Fibroblast of lung (primary cell): ENCODE measurements around the gene ARPC2. TPM values are rescaled to one million over a fixed set of nuclear protein-coding genes. Genes with fewer than 3 reads are reported as not detected.
A peak's percentile ranks its signal among the peaks of the same experiment; 100 is the strongest.

Experiments used
- DNase-seq, 2 donors: peaks; one replicate each; pipeline versions ENCODE4 v3.0.0 to v3.0.0-alpha.2; 2010; ENCODE audit warnings: low read depth in 2 of 2
- H2AFZ ChIP-seq: 2 replicates; pipeline ENCODE4 v1.5.1; 2012; ENCODE audit warnings: low read length, control low read depth, inconsistent platforms
- H3K27ac ChIP-seq: 2 replicates; pipeline ENCODE4 v1.5.1; 2011; ENCODE audit warnings: low read length, control low read depth; ENCODE audit not compliant: insufficient read depth
- H3K27me3 ChIP-seq: 2 replicates; pipeline ENCODE4 v1.5.1; 2011; ENCODE audit warnings: mild to moderate bottlenecking, low read length; ENCODE audit not compliant: control insufficient read depth, insufficient read depth
- H3K36me3 ChIP-seq: 2 replicates; pipeline ENCODE4 v1.5.1; 2011; ENCODE audit warnings: low read length; ENCODE audit not compliant: control insufficient read depth, insufficient read depth
- H3K4me1 ChIP-seq: 2 replicates; pipeline ENCODE4 v1.5.1; 2011; ENCODE audit warnings: low read length; ENCODE audit not compliant: control insufficient read depth, insufficient read depth; ENCODE audit errors: extremely low read depth
- H3K4me2 ChIP-seq: 2 replicates; pipeline ENCODE4 v1.5.1; 2011; ENCODE audit warnings: low read length, control low read depth; ENCODE audit not compliant: insufficient read depth; ENCODE audit errors: extremely low read depth
- H3K4me3 ChIP-seq, 4 experiments: fragments of 200-600 bp in 1 of 4; sonication (generic) in 1 of 4; replicated peaks in 1 of 4; 2 replicates each; pipeline ENCODE4 v1.5.1; 2011 to 2016; ENCODE audit warnings: low read length in 4 of 4, low read depth in 3 of 4, mild to moderate bottlenecking in 3 of 4, control low read depth in 2 of 4, inconsistent platforms in 1 of 4, mixed read lengths in 1 of 4; ENCODE audit not compliant: insufficient read depth in 1 of 4; ENCODE audit errors: control extremely low read depth in 1 of 4
- H3K79me2 ChIP-seq: 2 replicates; pipeline ENCODE4 v1.5.1; 2012; ENCODE audit warnings: mild to moderate bottlenecking, low read length, inconsistent platforms; ENCODE audit not compliant: control insufficient read depth, insufficient read depth
- H3K9ac ChIP-seq: 2 replicates; pipeline ENCODE4 v1.5.1; 2011; ENCODE audit warnings: mild to moderate bottlenecking, low read length, control low read depth; ENCODE audit not compliant: insufficient read depth
- H3K9me3 ChIP-seq: 2 replicates; pipeline ENCODE4 v1.5.1; 2012; ENCODE audit warnings: low read depth, low read length; ENCODE audit not compliant: control insufficient read depth, insufficient read depth
- H4K20me1 ChIP-seq: 2 replicates; pipeline ENCODE4 v1.5.1; 2011; ENCODE audit warnings: low read length; ENCODE audit not compliant: control insufficient read depth, insufficient read depth; ENCODE audit errors: extremely low read depth
- EZH2 ChIP-seq: IDR thresholded peaks from 2 replicates; pipeline ENCODE4 v1.5.1; 2012; ENCODE audit warnings: low read length, control low read depth, mild to moderate bottlenecking; ENCODE audit errors: missing control alignments
- polyA plus RNA-seq, 2 donors: library from polyadenylated mRNA; depleted of rRNA in 1 of 2; stranded (reverse) in 1 of 2; unstranded in 1 of 2; fragments of >200 nt; gene quantifications; 2 replicates each; pipeline ENCODE4 v1.2.1, GENCODE V29; 2011 to 2012; ENCODE audit warnings: missing spikeins in 1 of 2
- total RNA-seq: library from RNA; depleted of rRNA; stranded (reverse); fragments of >200 nt; gene quantifications from 2 replicates; pipeline ENCODE4 v1.2.1, GENCODE V29; 2014
- TF ChIP-seq, protein P1 (sequence below), 2 donors: IDR thresholded peaks in 1 of 2; conservative IDR thresholded peaks in 1 of 2; 1 replicate in 1 of 2; 2 replicates in 1 of 2; pipeline ENCODE4 v1.5.1; 2011 to 2012; ENCODE audit warnings: low read length in 2 of 2, control low read depth in 1 of 2, inconsistent platforms in 1 of 2, low read depth in 1 of 2, mild to moderate bottlenecking in 1 of 2

ARPC2 gene
- total and polyA plus RNA-seq, 2 donors (not counting 1 experiment from before 2014, with no cell fraction given) = 199 to 893 TPM

DNA sequence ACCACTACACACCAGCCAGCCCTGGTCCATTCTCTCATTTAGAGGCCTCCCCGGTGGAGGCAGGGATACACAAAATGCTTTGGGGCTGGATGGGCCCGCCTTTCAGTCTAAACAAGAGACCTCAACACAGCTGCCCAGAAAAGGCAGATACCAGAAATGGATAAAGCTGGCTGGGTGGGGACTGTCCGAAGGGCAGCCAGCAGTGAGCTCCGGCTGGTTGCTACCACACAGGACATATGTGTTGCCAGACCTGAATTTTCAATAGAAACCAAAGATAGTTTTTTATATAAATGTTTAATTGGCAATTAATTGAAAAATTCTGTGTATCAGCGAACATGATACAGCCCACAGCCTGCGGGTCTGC, 45.2 kb downstream of the ARPC2 start:
- Histone ChIP-seq H3K79me2 (no peaks in the 10 kb centered on the region), H3K9me3 (no peaks in the 10 kb centered on the region), H3K9ac (no peak overlapping the region), H3K27ac (no peak overlapping the region), H3K36me3 (peaks cover 11% of the 10 kb centered on the region), H3K4me3 (no peak overlapping the region), H3K27me3 (no peaks in the 10 kb centered on the region), H3K4me1 (peaks cover 8% of the 10 kb centered on the region), H2AFZ (no peak overlapping the region), H3K4me2 (no peak overlapping the region), H4K20me1 (no peaks in the 10 kb centered on the region)
- TF ChIP-seq EZH2 = no peak
- TF ChIP-seq, protein P1, sequence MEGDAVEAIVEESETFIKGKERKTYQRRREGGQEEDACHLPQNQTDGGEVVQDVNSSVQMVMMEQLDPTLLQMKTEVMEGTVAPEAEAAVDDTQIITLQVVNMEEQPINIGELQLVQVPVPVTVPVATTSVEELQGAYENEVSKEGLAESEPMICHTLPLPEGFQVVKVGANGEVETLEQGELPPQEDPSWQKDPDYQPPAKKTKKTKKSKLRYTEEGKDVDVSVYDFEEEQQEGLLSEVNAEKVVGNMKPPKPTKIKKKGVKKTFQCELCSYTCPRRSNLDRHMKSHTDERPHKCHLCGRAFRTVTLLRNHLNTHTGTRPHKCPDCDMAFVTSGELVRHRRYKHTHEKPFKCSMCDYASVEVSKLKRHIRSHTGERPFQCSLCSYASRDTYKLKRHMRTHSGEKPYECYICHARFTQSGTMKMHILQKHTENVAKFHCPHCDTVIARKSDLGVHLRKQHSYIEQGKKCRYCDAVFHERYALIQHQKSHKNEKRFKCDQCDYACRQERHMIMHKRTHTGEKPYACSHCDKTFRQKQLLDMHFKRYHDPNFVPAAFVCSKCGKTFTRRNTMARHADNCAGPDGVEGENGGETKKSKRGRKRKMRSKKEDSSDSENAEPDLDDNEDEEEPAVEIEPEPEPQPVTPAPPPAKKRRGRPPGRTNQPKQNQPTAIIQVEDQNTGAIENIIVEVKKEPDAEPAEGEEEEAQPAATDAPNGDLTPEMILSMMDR (conservative IDR thresholded peaks at IDR 0.05 in 1 of 2, IDR thresholded peaks at IDR 0.05 in 1 of 2; ENCODE audit: low read depth in 1 of 2, low read length in 2 of 2) = no peak
- DNase-seq = no peak

DNA sequence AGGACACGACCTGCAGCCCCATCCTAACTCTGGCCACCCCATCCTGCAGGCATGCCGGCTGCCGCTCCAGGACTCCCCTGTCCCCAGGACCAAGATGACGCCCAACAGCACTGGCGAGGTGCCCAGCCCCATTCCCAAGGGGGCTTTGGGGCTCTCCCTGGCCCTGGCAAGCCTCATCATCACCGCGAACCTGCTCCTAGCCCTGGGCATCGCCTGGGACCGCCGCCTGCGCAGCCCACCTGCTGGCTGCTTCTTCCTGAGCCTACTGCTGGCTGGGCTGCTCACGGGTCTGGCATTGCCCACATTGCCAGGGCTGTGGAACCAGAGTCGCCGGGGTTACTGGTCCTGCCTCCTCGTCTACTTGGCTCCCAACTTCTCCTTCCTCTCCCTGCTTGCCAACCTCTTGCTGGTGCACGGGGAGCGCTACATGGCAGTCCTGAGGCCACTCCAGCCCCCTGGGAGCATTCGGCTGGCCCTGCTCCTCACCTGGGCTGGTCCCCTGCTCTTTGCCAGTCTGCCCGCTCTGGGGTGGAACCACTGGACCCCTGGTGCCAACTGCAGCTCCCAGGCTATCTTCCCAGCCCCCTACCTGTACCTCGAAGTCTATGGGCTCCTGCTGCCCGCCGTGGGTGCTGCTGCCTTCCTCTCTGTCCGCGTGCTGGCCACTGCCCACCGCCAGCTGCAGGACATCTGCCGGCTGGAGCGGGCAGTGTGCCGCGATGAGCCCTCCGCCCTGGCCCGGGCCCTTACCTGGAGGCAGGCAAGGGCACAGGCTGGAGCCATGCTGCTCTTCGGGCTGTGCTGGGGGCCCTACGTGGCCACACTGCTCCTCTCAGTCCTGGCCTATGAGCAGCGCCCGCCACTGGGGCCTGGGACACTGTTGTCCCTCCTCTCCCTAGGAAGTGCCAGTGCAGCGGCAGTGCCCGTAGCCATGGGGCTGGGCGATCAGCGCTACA, 45.9 kb downstream of the ARPC2 start:
- TF ChIP-seq, protein P1 (conservative IDR thresholded peaks at IDR 0.05 in 1 of 2, IDR thresholded peaks at IDR 0.05 in 1 of 2; ENCODE audit: low read depth in 1 of 2, low read length in 2 of 2) = no peak
- TF ChIP-seq EZH2 = no peak
- peaks cover 8% of the 10 kb centered on the region for H3K4me1 ChIP-seq

DNA sequence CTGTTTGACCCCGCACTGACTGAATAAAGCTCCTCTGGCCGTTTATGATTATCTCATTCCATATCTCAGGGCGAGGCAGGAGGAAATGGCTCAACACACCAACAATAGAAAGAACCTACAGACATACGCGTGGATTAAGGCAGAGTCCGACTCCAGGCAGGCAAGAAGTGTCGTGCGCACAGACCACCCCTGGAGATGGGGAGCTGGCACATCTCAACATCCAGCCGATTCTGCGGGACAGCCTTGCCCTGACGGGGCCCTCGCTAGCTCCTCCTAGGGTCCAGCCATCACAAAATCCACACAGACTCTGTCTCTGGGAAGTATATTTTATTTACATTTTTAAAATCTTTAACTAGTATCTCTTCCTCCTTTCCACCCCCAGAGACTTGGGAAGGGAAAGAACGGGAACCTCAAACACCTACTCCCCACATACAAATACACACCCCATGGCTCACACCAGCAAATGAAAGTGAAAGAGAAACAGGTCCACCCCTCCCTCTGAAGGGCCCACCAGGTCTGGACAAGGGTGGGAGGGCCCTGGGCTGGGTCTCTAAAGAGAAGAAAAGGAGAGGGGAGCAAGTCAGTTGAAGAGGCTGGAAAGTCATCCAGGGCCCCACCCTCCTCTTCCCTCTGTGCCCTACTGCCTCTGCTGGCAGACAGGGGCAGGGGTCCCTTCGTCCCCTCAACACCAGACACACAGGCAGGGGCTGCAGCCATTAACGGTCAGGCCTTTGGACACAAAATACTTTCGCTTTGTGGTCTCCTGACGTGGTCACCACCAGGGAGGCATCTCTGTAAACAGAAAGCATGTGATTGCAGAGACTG, 47.0 kb downstream of the ARPC2 start:
- TF ChIP-seq EZH2 = no peak
- TF ChIP-seq, protein P1 (conservative IDR thresholded peaks at IDR 0.05 in 1 of 2, IDR thresholded peaks at IDR 0.05 in 1 of 2; ENCODE audit: low read depth in 1 of 2, low read length in 2 of 2) = peak in 1 of 2 donors; percentile 17

More for the DNA sequence above, 45.9 kb downstream of the ARPC2 start:
- no peak overlapping the region for H2AFZ ChIP-seq
- H4K20me1 ChIP-seq = no peaks in the 10 kb centered on the region
- H3K4me2 ChIP-seq = no peak overlapping the region
- no peak overlapping the region for H3K27ac ChIP-seq
- DNase-seq = no peak
- peaks cover 11% of the 10 kb centered on the region for H3K36me3 ChIP-seq
- no peaks in the 10 kb centered on the region for H3K27me3 ChIP-seq
- no peaks in the 10 kb centered on the region for H3K79me2 ChIP-seq
- H3K9ac ChIP-seq = no peak overlapping the region
- no peaks in the 10 kb centered on the region for H3K9me3 ChIP-seq
- H3K4me3 ChIP-seq = no peak overlapping the region

More for the DNA sequence above, 47.0 kb downstream of the ARPC2 start:
- Histone ChIP-seq H3K27ac (no peak overlapping the region), H3K4me2 (no peak overlapping the region), H3K9me3 (no peaks in the 10 kb centered on the region), H3K9ac (no peak overlapping the region), H3K4me1 (peaks cover 4% of the 10 kb centered on the region), H3K79me2 (peaks cover 2% of the 10 kb centered on the region), H4K20me1 (no peaks in the 10 kb centered on the region), H3K4me3 (no peak overlapping the region), H2AFZ (no peak overlapping the region), H3K36me3 (peaks cover 11% of the 10 kb centered on the region), H3K27me3 (no peaks in the 10 kb centered on the region)
- no peak for DNase-seq
